GM12878 (cell line): ENCODE measurements around the gene ZDHHC19. TPM values are rescaled to one million over a fixed set of nuclear protein-coding genes. Genes with fewer than 3 reads are reported as not detected.

Experiments
- ATAC-seq: fragments of 200-7000 bp; cut with Tn5 transposase; 3 replicates; pipeline ENCODE4 v1.9.1; 2020; ENCODE audit warnings: mild to moderate bottlenecking, moderate library complexity
- BruUV-seq: library from RNA; stranded (reverse); fragments of 400-500 nt; replicated peaks from 2 replicates; lab custom pipeline; 2021; lab: Mats Ljungman, UMichigan
- CTCF ChIA-PET: fragments of 300-600 bp; sonication (Branson Sonifier 250); formaldehyde crosslinking; extraction: SDS; loops from one replicate; lab custom pipeline; 2021; ENCODE audit warnings: inconsistent platforms; lab: Yijun Ruan, JAX
- POLR2A ChIA-PET: fragments of 350-600 bp; formaldehyde crosslinking; extraction: SDS; loops from one replicate; lab custom pipeline; 2021; ENCODE audit warnings: inconsistent platforms; lab: Charles Lee
- RAD21 ChIA-PET: fragments of 300-600 bp; sonication (Branson Sonifier 250); formaldehyde crosslinking; loops from one replicate; lab custom pipeline; 2023; ENCODE audit warnings: antibody characterized with exemption; ENCODE audit not compliant: unreplicated experiment; lab: Charles Lee
- SMC1A ChIA-PET: fragments of 300-600 bp; sonication (Branson Sonifier 250); formaldehyde crosslinking; loops from one replicate; lab custom pipeline; 2023; ENCODE audit not compliant: unreplicated experiment, uncharacterized antibody; lab: Charles Lee
- DNase-seq: peaks from one replicate; pipeline ENCODE4 v3.0.0-alpha.2; 2011; ENCODE audit warnings: low read depth, low spot score
- FAIRE-seq: peaks from 3 replicates; lab custom pipeline; 2011; peaks lifted over from hg19 to GRCh38; lab: Jason Lieb, UNC
- H2AFZ ChIP-seq: 2 replicates; pipeline ENCODE4 v1.6.0; 2011; ENCODE audit warnings: low read depth, low read length, control low read depth; ENCODE audit not compliant: control insufficient read depth
- H3K27ac ChIP-seq: 2 replicates; pipeline ENCODE4 v1.5.1; 2011; ENCODE audit warnings: control low read depth; ENCODE audit not compliant: control insufficient read depth, insufficient read depth
- H3K27me3 ChIP-seq, 2 experiments: replicated peaks in 1 of 2; 2 replicates each; pipeline versions ENCODE4 v1.6.0 to v1.6.1; 2011; ENCODE audit warnings: low read length in 1 of 2; ENCODE audit not compliant: control insufficient read depth in 2 of 2, insufficient read depth in 2 of 2
- H3K36me3 ChIP-seq, 2 experiments: 2 replicates each; pipeline ENCODE4 v1.5.1; 2011; ENCODE audit warnings: low read length in 1 of 2; ENCODE audit not compliant: control insufficient read depth in 2 of 2, insufficient read depth in 2 of 2
- H3K4me1 ChIP-seq: 2 replicates; pipeline ENCODE4 v1.6.1; 2011; ENCODE audit warnings: mild to moderate bottlenecking, low read length, moderate library complexity, mixed read lengths; ENCODE audit not compliant: control insufficient read depth, insufficient read depth
- H3K4me2 ChIP-seq: 2 replicates; pipeline ENCODE4 v1.6.0; 2011; ENCODE audit warnings: control low read depth; ENCODE audit not compliant: control insufficient read depth, insufficient read depth
- H3K4me3 ChIP-seq: fragments of 200-600 bp; sonication (generic); 2 replicates; pipeline ENCODE4 v1.5.1; 2016
- H3K79me2 ChIP-seq: 2 replicates; pipeline ENCODE4 v1.6.0; 2011; ENCODE audit warnings: low read length; ENCODE audit not compliant: control insufficient read depth, insufficient read depth
- H3K9ac ChIP-seq: 2 replicates; pipeline ENCODE4 v1.8.0; 2011; ENCODE audit warnings: low read length, control low read depth, mixed read lengths; ENCODE audit not compliant: control insufficient read depth, insufficient read depth
- H3K9me3 ChIP-seq: replicated peaks from 3 replicates; pipeline ENCODE4 v1.5.1; 2011; ENCODE audit warnings: mild to moderate bottlenecking, low read length; ENCODE audit not compliant: control insufficient read depth, insufficient read depth
- H4K20me1 ChIP-seq: 2 replicates; pipeline ENCODE4 v1.6.0; 2011; ENCODE audit not compliant: control insufficient read depth, insufficient read depth
- ASH2L ChIP-seq: fragments of 300-600, 200-600 bp; sonication (generic); IDR thresholded peaks from 2 replicates; pipeline ENCODE4 v1.6.1; 2017; ENCODE audit warnings: low read depth, mild to moderate bottlenecking, borderline replicate concordance
- CEBPB ChIP-seq, 2 experiments: fragments of 150-350 bp in 1 of 2; IDR thresholded peaks; 2 replicates each; pipeline ENCODE4 v1.6.1; 2012 to 2014; ENCODE audit warnings: low read depth in 2 of 2, low read length in 2 of 2, borderline replicate concordance in 1 of 2, inconsistent platforms in 1 of 2
- FOXK2 ChIP-seq: fragments of 450-650 bp; IDR thresholded peaks from 2 replicates; pipeline ENCODE4 v1.6.1; 2017; ENCODE audit warnings: mild to moderate bottlenecking, moderate library complexity
- HCFC1 ChIP-seq: fragments of 150-350 bp; IDR thresholded peaks from 2 replicates; pipeline ENCODE4 v1.6.1; 2014; ENCODE audit warnings: low read length
- HDAC6 ChIP-seq: fragments of 200-600 bp; sonication (generic); IDR thresholded peaks from one replicate; pipeline ENCODE4 v1.8.0; 2017; ENCODE audit warnings: antibody characterized with exemption; ENCODE audit not compliant: unreplicated experiment
- MXI1 ChIP-seq: fragments of 150-350 bp; IDR thresholded peaks from 2 replicates; pipeline ENCODE4 v1.6.1; 2011; ENCODE audit warnings: low read depth, mild to moderate bottlenecking, inconsistent platforms, low read length, improper control_type of control experiment
- PAX5 ChIP-seq: IDR thresholded peaks from 2 replicates; pipeline ENCODE4 v1.6.1; 2011; ENCODE audit warnings: low read depth, low read length, borderline replicate concordance
- RCOR1 ChIP-seq: conservative IDR thresholded peaks from 2 replicates; pipeline ENCODE4 v1.6.1; 2012; ENCODE audit warnings: low read depth, low read length, improper control_type of control experiment
- SIX5 ChIP-seq: IDR thresholded peaks from 2 replicates; pipeline ENCODE4 v1.6.1; 2011; ENCODE audit warnings: mild to moderate bottlenecking, low read depth, low read length, moderate library complexity; ENCODE audit not compliant: severe bottlenecking
- SP1 ChIP-seq: IDR thresholded peaks from one replicate; pipeline ENCODE4 v1.6.1; 2011; ENCODE audit warnings: low read depth, low read length
- STAT1 ChIP-seq: fragments of 450-650 bp; conservative IDR thresholded peaks from 2 replicates; pipeline ENCODE4 v1.6.1; 2014; ENCODE audit warnings: antibody characterized with exemption, mild to moderate bottlenecking
- TAF1 ChIP-seq: IDR thresholded peaks from 2 replicates; pipeline ENCODE4 v1.6.1; 2011; ENCODE audit warnings: mild to moderate bottlenecking, low read depth, low read length, borderline replicate concordance
- TCF7 ChIP-seq: IDR thresholded peaks from 2 replicates; pipeline ENCODE4 v1.6.1; 2014; ENCODE audit warnings: antibody characterized with exemption, borderline replicate concordance
- YY1 ChIP-seq: IDR thresholded peaks from 2 replicates; pipeline ENCODE4 v1.6.1; 2011; ENCODE audit warnings: low read depth, mild to moderate bottlenecking, low read length
- ZNF274 ChIP-seq: IDR thresholded peaks from one replicate; pipeline ENCODE4 v1.8.0; 2011; ENCODE audit not compliant: insufficient read length, insufficient read depth
- ZNF592 ChIP-seq: fragments of 450-650 bp; IDR thresholded peaks from 2 replicates; pipeline ENCODE4 v1.6.1; 2017; ENCODE audit warnings: mild to moderate bottlenecking, moderate library complexity
- WGBS: methylation state at CpG from one replicate; pipeline ENCODE4 v1.1.6; 2016; ENCODE audit warnings: low lambda C conversion rate; ENCODE audit not compliant: insufficient replicate concordance, insufficient coverage; ENCODE audit errors: missing lambda C conversion rate; 5-methylcytosine and 5-hydroxymethylcytosine counted together
- in situ Hi-C: fragments of 300-500 bp; cut with MboI; formaldehyde crosslinking; loops from 9 replicates; pipeline ENCODE4 v1.14.3; 2018; ENCODE audit warnings: mixed read lengths
- intact Hi-C: fragments of 100-400 bp; cut with micrococcal nuclease; formaldehyde crosslinking; loops from one replicate; pipeline ENCODE4 v1.14.2; 2022; ENCODE audit not compliant: unreplicated experiment
- polyA plus RNA-seq, 11 experiments: library from polyadenylated mRNA; depleted of rRNA in 4 of 11; unstranded in 6 of 11; stranded (reverse) in 5 of 11; fragments of >200 nt; fragmentation: Nextera tagmentation in 4 of 11; fragmentation: Illumina TruSeq in 1 of 11; extraction: Ambion mirVana in 4 of 11; extraction: Trizol in 1 of 11; gene quantifications; 1 replicate in 1 of 11; 2 replicates in 10 of 11; pipeline versions ENCODE4 v1.2.1 to v1.2.3, GENCODE V29; 2011 to 2016; ENCODE audit warnings: inconsistent platforms in 2 of 11, missing spikeins in 2 of 11, low read depth in 1 of 11
- total RNA-seq, 4 experiments: library from RNA; depleted of rRNA in 3 of 4; stranded (reverse); fragments of >200 nt in 3 of 4; fragmentation: Illumina TruSeq in 1 of 4; extraction: Trizol in 1 of 4; gene quantifications; 2 replicates each; pipeline versions ENCODE4 v1.2.1 to v1.2.3, GENCODE V29; 2013 to 2021
- TF ChIP-seq, protein P1 (sequence below): fragments of 450-650 bp; IDR thresholded peaks from 2 replicates; pipeline ENCODE4 v1.6.1; 2016; ENCODE audit warnings: mild to moderate bottlenecking, moderate library complexity, borderline replicate concordance

ZDHHC19 gene
- total and polyA plus RNA-seq, 10 of the 15 experiments (the other 5 are each of a cell fraction or from before 2014, with no cell fraction given), result 0.26 TPM; not detected in 9

DNA sequence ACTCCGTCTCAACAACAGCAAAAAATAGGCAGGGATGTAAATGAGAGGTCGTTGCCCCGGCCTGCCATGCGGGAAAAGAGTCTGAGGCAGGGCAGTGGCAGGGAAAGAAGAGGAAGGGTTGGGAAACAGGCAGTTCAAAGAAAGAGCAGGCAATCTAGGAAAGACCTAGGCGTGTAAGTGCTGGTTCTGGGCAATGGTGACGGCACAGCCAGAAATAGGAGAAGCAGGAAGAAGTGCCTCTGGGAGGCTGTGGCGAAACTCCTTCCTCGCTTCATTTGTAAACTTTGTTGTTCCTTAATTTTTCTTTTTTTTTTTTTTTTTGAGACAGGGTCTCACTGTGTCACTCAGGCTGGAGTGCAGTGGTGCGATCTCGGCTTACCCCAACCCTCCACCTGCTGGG, 9.4 kb upstream of the ZDHHC19 start:
- CTCF ChIA-PET, result interaction anchor here (1.2 to 1.3 kb wide), 2 partner anchors 11 to 301 kb away, joined by 3 to 5 read pairs; no protein-coding TSS in a partner anchor
- intact Hi-C loops, result no loop called here
- RAD21 ChIA-PET, result interaction anchor here (2.0 kb wide), 1 partner anchor 148 kb away, joined by 6 read pairs; no protein-coding TSS in a partner anchor
- no peak for FAIRE-seq
- Histone ChIP-seq H3K4me2 (no peak overlapping the region), H4K20me1 (no peaks in the 10 kb centered on the region), H3K27me3 (no peaks in the 10 kb centered on the region), H2AFZ (no peak overlapping the region), H3K79me2 (no peaks in the 10 kb centered on the region), H3K36me3 (no peaks in the 10 kb centered on the region), H3K9ac (no peak overlapping the region), H3K4me3 (no peak overlapping the region), H3K4me1 (peaks cover 10% of the 10 kb centered on the region)
- WGBS, result 83% methylated on average over 8 of the region's 10 CpGs
- DNase-seq, result no peak
- in situ Hi-C loops, result no loop called here
- ATAC-seq, result no peak
- POLR2A ChIA-PET, result interaction anchor here (1.0 kb wide), 1 partner anchor 21 kb away, joined by 4 read pairs; no protein-coding TSS in a partner anchor
- SMC1A ChIA-PET, result interaction anchor here (2.8 kb wide), 1 partner anchor 12 kb away, joined by 9 read pairs; no protein-coding TSS in a partner anchor
- no TSS peak for BruUV-seq
- no peak for TF ChIP-seq STAT1
- no peak for TF ChIP-seq CEBPB (IDR thresholded peaks at IDR 0.05; ENCODE audit: borderline replicate concordance in 1 of 2, low read depth in 2 of 2, low read length in 2 of 2)
- no peak for TF ChIP-seq RCOR1
- no peak for TF ChIP-seq PAX5
- TF ChIP-seq TAF1, result no peak
- TF ChIP-seq YY1, result no peak
- no peak for TF ChIP-seq ZNF592
- no peak for TF ChIP-seq SIX5
- no peak for TF ChIP-seq HCFC1
- TF ChIP-seq HDAC6, result no peak
- no peak for TF ChIP-seq FOXK2
- TF ChIP-seq TCF7, result no peak
- TF ChIP-seq ASH2L, result no peak
- TF ChIP-seq SP1, result no peak
- TF ChIP-seq ZNF274, result no peak
- no peak for TF ChIP-seq MXI1
- TF ChIP-seq, protein P1, sequence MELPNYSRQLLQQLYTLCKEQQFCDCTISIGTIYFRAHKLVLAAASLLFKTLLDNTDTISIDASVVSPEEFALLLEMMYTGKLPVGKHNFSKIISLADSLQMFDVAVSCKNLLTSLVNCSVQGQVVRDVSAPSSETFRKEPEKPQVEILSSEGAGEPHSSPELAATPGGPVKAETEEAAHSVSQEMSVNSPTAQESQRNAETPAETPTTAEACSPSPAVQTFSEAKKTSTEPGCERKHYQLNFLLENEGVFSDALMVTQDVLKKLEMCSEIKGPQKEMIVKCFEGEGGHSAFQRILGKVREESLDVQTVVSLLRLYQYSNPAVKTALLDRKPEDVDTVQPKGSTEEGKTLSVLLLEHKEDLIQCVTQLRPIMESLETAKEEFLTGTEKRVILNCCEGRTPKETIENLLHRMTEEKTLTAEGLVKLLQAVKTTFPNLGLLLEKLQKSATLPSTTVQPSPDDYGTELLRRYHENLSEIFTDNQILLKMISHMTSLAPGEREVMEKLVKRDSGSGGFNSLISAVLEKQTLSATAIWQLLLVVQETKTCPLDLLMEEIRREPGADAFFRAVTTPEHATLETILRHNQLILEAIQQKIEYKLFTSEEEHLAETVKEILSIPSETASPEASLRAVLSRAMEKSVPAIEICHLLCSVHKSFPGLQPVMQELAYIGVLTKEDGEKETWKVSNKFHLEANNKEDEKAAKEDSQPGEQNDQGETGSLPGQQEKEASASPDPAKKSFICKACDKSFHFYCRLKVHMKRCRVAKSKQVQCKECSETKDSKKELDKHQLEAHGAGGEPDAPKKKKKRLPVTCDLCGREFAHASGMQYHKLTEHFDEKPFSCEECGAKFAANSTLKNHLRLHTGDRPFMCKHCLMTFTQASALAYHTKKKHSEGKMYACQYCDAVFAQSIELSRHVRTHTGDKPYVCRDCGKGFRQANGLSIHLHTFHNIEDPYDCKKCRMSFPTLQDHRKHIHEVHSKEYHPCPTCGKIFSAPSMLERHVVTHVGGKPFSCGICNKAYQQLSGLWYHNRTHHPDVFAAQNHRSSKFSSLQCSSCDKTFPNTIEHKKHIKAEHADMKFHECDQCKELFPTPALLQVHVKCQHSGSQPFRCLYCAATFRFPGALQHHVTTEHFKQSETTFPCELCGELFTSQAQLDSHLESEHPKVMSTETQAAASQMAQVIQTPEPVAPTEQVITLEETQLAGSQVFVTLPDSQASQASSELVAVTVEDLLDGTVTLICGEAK, result no peak
- TF ChIP-seq, all 136 proteins: peak for 0
- no peak overlapping the region for H3K27ac ChIP-seq
- H3K9me3 ChIP-seq, result no peaks in the 10 kb centered on the region
